Tibial nerve (tissue), 4 donors: Measurements from ENCODE around the gene PTH1R. TPM values are rescaled to one million over a fixed set of nuclear protein-coding genes. Genes with fewer than 3 reads are reported as not detected.

Experiments
- DNase-seq, 2 donors: peaks; one replicate each; pipeline ENCODE4 v3.0.0-alpha.2; 2019; ENCODE audit warnings: low spot score in 2 of 2
- H3K27ac ChIP-seq, 4 donors: fragments of 200-600 bp; sonication (generic) in 3 of 4; one replicate each; pipeline ENCODE4 v1.5.1; 2017 to 2019; ENCODE audit warnings: mild to moderate bottlenecking in 1 of 4
- H3K27me3 ChIP-seq, 2 donors: fragments of 200-600 bp; sonication (generic) in 1 of 2; one replicate each; pipeline versions ENCODE4 v1.5.1 to v1.6.0; 2017 to 2019
- H3K36me3 ChIP-seq, 3 donors: fragments of 200-600 bp; sonication (generic); one replicate each; pipeline ENCODE4 v1.5.1; 2018 to 2019
- H3K4me1 ChIP-seq, 4 donors: fragments of 200-600 bp; sonication (generic) in 3 of 4; one replicate each; pipeline ENCODE4 v1.5.1; 2017 to 2019
- H3K4me3 ChIP-seq, 4 donors: fragments of 200-600 bp; sonication (generic) in 3 of 4; one replicate each; pipeline ENCODE4 v1.5.1; 2017 to 2019; ENCODE audit warnings: mild to moderate bottlenecking in 1 of 4, moderate library complexity in 1 of 4
- H3K9me3 ChIP-seq, 4 donors: fragments of 200-600 bp; sonication (generic) in 3 of 4; one replicate each; pipeline ENCODE4 v1.5.1; 2017 to 2019
- CTCF ChIP-seq, 5 experiments: fragments of 200-600 bp in 3 of 5; fragments of 450-650 bp in 2 of 5; sonication (generic) in 3 of 5; IDR thresholded peaks; one replicate each; pipeline ENCODE4 v1.5.1; 2016 to 2019; ENCODE audit warnings: antibody characterized with exemption in 5 of 5, mild to moderate bottlenecking in 3 of 5, moderate library complexity in 2 of 5
- EP300 ChIP-seq, 2 donors: sonication (generic); formaldehyde crosslinking; IDR thresholded peaks; one replicate each; pipeline ENCODE4 v1.6.1; 2017; ENCODE audit warnings: antibody characterized with exemption in 2 of 2, mild to moderate bottlenecking in 1 of 2
- POLR2A ChIP-seq, 2 donors: fragments of 450-650 bp; IDR thresholded peaks; one replicate each; pipeline ENCODE4 v1.6.1; 2017; ENCODE audit warnings: antibody characterized with exemption in 2 of 2, mild to moderate bottlenecking in 2 of 2, moderate library complexity in 2 of 2
- WGBS, 2 donors: methylation state at CpG; one replicate each; pipeline ENCODE4 v1.1.5; 2018; 5-methylcytosine and 5-hydroxymethylcytosine counted together
- total RNA-seq, 4 donors: library from RNA; depleted of rRNA; stranded (reverse); fragments of >200 nt; gene quantifications; one replicate each; pipeline ENCODE4 v1.1.0, GENCODE V29; 2016

PTH1R gene
- total RNA-seq, 4 donors from 2014 or later, result 8.1 to 14.3 (median 13.6) TPM

DNA sequence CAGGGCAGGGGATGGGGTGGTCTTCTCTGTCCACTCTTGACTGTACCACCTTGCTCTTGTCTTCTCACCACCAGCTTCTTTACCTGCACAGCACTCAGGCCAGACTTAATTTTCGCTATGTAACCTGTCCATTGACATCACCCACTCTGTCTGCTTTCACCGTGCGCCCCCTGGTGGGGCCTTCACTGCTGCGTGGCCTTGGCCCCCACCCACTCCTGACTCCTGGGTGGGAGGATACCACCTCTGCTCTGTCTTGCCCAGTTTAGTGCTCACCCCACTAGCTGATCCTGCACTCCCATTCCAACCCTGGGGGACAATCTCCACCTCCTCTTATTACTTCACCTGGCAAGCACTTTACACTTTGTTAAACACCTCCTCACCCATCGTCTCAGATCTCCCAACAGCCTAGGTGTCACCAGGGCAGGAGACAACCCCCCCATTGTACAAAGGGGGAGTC, 17.7 kb downstream of the PTH1R start:
- Histone ChIP-seq H3K9me3 (no peaks in the 10 kb centered on the region), H3K27ac (no peak overlapping the region), H3K4me3 (no peak overlapping the region), H3K27me3 (peaks cover 0 to 14% of the 10 kb centered on the region in 2 donors), H3K4me1 (peaks cover 0 to 49% (median 31%) of the 10 kb centered on the region in 4 donors), H3K36me3 (no peaks in the 10 kb centered on the region)
- peak; percentile 59 to 82 for DNase-seq
- 25 to 30% methylated on average over 5 of the region's 5 CpGs for WGBS, 2 donors
- TF ChIP-seq CTCF (IDR thresholded peaks at IDR 0.05) (peak; percentile 70 to 94 (median 77)), EP300 (IDR thresholded peaks at IDR 0.05) (no peak), POLR2A (IDR thresholded peaks at IDR 0.05) (no peak)

DNA sequence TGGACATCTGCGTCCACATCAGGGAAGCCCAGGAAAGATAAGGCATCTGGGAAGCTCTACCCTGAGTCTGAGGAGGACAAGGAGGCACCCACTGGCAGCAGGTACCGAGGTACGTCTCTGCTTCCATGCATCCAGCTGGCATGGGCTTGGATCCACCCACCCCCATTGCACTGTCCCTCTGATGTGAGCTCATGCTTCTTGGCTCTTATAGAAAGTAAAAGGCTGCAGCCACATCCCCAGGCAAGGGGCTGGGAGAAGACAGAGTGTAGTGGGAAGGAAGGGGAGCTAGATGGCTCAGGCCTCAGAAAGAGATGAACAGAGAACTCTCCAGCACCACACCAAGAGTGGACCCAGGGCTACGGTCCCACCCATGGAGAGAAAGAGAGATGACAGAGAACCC, 18.2 kb downstream of the PTH1R start:
- peaks cover 0 to 14% of the 10 kb centered on the region in 2 donors for H3K27me3 ChIP-seq
- no peaks in the 10 kb centered on the region for H3K36me3 ChIP-seq
- no peak for DNase-seq
- H3K9me3 ChIP-seq, result no peaks in the 10 kb centered on the region
- 70 to 87% methylated on average over 4 of the region's 4 CpGs for WGBS, 2 donors
- H3K4me1 ChIP-seq, result peaks cover 0 to 49% (median 31%) of the 10 kb centered on the region in 4 donors
- no peak overlapping the region for H3K4me3 ChIP-seq
- no peak overlapping the region for H3K27ac ChIP-seq
- TF ChIP-seq EP300 (IDR thresholded peaks at IDR 0.05) (no peak), CTCF (IDR thresholded peaks at IDR 0.05) (no peak)

- H3K27me3 ChIP-seq, result peaks cover 0 to 14% of the 10 kb centered on the region in 2 donors
- H3K4me1 ChIP-seq, result peaks cover 0 to 49% (median 31%) of the 10 kb centered on the region in 4 donors
- no peak overlapping the region for H3K4me3 ChIP-seq
- TF ChIP-seq CTCF (IDR thresholded peaks at IDR 0.05) (no peak), POLR2A (IDR thresholded peaks at IDR 0.05) (no peak), EP300 (IDR thresholded peaks at IDR 0.05) (no peak)
- no peak for DNase-seq
- H3K36me3 ChIP-seq, result no peaks in the 10 kb centered on the region
- H3K27ac ChIP-seq, result no peak overlapping the region
- H3K9me3 ChIP-seq, result no peaks in the 10 kb centered on the region
- WGBS, 2 donors, result 70% methylated on average over 5 of the region's 5 CpGs
Observed at GRCh38 chr3:46896386-46896785, 18.9 kb downstream of the PTH1R start.

GRCh38 chr3:46897031-46897430, 19.5 kb downstream of the PTH1R start:
- Histone ChIP-seq H3K9me3 (no peaks in the 10 kb centered on the region), H3K4me3 (no peak overlapping the region), H3K4me1 (peaks cover 0 to 46% (median 27%) of the 10 kb centered on the region in 4 donors), H3K27ac (no peak overlapping the region), H3K27me3 (peaks cover 0 to 14% of the 10 kb centered on the region in 2 donors), H3K36me3 (no peaks in the 10 kb centered on the region)
- TF ChIP-seq POLR2A (IDR thresholded peaks at IDR 0.05) (no peak), EP300 (IDR thresholded peaks at IDR 0.05) (no peak), CTCF (IDR thresholded peaks at IDR 0.05) (no peak)
- 92 to 100% methylated on average over 1 to 2 of the region's 2 CpGs for WGBS, 2 donors
- DNase-seq, result no peak

GRCh38 chr3:46897829-46898320, 20.4 kb downstream of the PTH1R start:
- H3K4me3 ChIP-seq, result no peak overlapping the region
- H3K27ac ChIP-seq, result no peak overlapping the region
- H3K9me3 ChIP-seq, result no peaks in the 10 kb centered on the region
- no peak for DNase-seq
- H3K27me3 ChIP-seq, result peaks cover 0 to 14% of the 10 kb centered on the region in 2 donors
- peaks cover 0 to 37% (median 19%) of the 10 kb centered on the region in 4 donors for H3K4me1 ChIP-seq
- no peaks in the 10 kb centered on the region for H3K36me3 ChIP-seq
- TF ChIP-seq CTCF (IDR thresholded peaks at IDR 0.05), result no peak
- no peak for TF ChIP-seq EP300 (IDR thresholded peaks at IDR 0.05)
- TF ChIP-seq POLR2A (IDR thresholded peaks at IDR 0.05), result no peak
- 72% methylated on average over 10 to 15 of the region's 15 CpGs for WGBS, 2 donors
